NCI-H510A treated with DMSO at 0.1 percent for 48 hours (cell line): Measurements from ENCODE around the gene CCDC116.
"Not testable (repeated sequence)": the region's sequence is repeated elsewhere in the genome, so short reads cannot be mapped to it uniquely, and the experiment has no call there.

Experiments
- DNase-seq: peaks from one replicate; lab custom pipeline; 2025; lab: John Stamatoyannopoulos, UW

CCDC116 gene

GRCh38 chr22:21631025-21631424 lies 1.5 kb upstream of the CCDC116 start:
- DNase-seq: no peak

- no peak for DNase-seq
Measured at GRCh38 chr22:21632931-21633330, 371 bp downstream of the CCDC116 start.

- DNase-seq: no peak
Measured at GRCh38 chr22:21633481-21633880, 921 bp downstream of the CCDC116 start.

- no peak for DNase-seq
Measured at GRCh38 chr22:21634081-21634480, 1.5 kb downstream of the CCDC116 start.

- no peak for DNase-seq
Measured at GRCh38 chr22:21634844-21635243, 2.3 kb downstream of the CCDC116 start.

- no peak for DNase-seq
Measured at GRCh38 chr22:21635771-21636510, 3.4 kb downstream of the CCDC116 start.

- no peak for DNase-seq
Measured at GRCh38 chr22:21636629-21637218, 4.2 kb downstream of the CCDC116 start.

GRCh38 chr22:21637450-21637849 lies 4.9 kb downstream of the CCDC116 start:
- not testable (repeated sequence) for DNase-seq

- DNase-seq: no peak
Measured at GRCh38 chr22:21639359-21639758, 6.8 kb downstream of the CCDC116 start.

- no peak for DNase-seq
Measured at GRCh38 chr22:21640810-21641209, 8.2 kb downstream of the CCDC116 start.

GRCh38 chr22:21641417-21641788 lies 8.8 kb downstream of the CCDC116 start:
- DNase-seq: peak; percentile 42

GRCh38 chr22:21641789-21642583 lies 9.4 kb downstream of the CCDC116 start, which contains the start of gene SDF2L1:
Gene SDF2L1, plus strand, starts transcription at chr22:21642302. Its CDS starts 35 bp downstream, at chr22:21642337.
- DNase-seq: peak; percentile 92

GRCh38 chr22:21642584-21643448 lies 10.3 kb downstream of the CCDC116 start:
- DNase-seq: peak; percentile 14

GRCh38 chr22:21643533-21644357 lies 11.2 kb downstream of the CCDC116 start:
- DNase-seq: no peak

- not testable (repeated sequence) for DNase-seq
Measured at GRCh38 chr22:21645513-21645912, 13.0 kb downstream of the CCDC116 start.

- peak; percentile 68 for DNase-seq
Measured at GRCh38 chr22:21646608-21647590, 14.3 kb downstream of the CCDC116 start.

- DNase-seq: no peak
Measured at GRCh38 chr22:21650280-21650679, 17.7 kb downstream of the CCDC116 start.

GRCh38 chr22:21650823-21651520 lies 18.4 kb downstream of the CCDC116 start:
- DNase-seq: peak; percentile 24

- no peak for DNase-seq
Measured at GRCh38 chr22:21651521-21652009, 19.0 kb downstream of the CCDC116 start.
